Type B pancreatic cell (in vitro differentiated cells): Measurements from ENCODE around the gene GPHN. TPM values are rescaled to one million over a fixed set of nuclear protein-coding genes. Genes with fewer than 3 reads are reported as not detected.

ENCODE experiments used
- DNase-seq: peaks from one replicate; pipeline ENCODE4 v3.0.0; 2021; ENCODE audit warnings: mixed read lengths; ENCODE audit not compliant: unreplicated experiment; ENCODE audit errors: extremely low spot score
- H3K27ac Mint-ChIP-seq: 2 replicates; pipeline ENCODE4 v1.8.0; 2021; ENCODE audit warnings: mild to moderate bottlenecking, mixed read lengths
- H3K27me3 Mint-ChIP-seq: 2 replicates; pipeline ENCODE4 v1.8.0; 2021; ENCODE audit warnings: mixed read lengths
- H3K36me3 Mint-ChIP-seq: 2 replicates; pipeline ENCODE4 v1.8.0; 2021; ENCODE audit warnings: mixed read lengths
- H3K4me1 Mint-ChIP-seq: one replicate; pipeline ENCODE4 v1.8.0; 2021; ENCODE audit warnings: mixed read lengths; ENCODE audit not compliant: unreplicated experiment
- H3K4me3 Mint-ChIP-seq: 2 replicates; pipeline ENCODE4 v1.8.0; 2021; ENCODE audit warnings: mild to moderate bottlenecking, mixed read lengths
- H3K9me3 Mint-ChIP-seq: 2 replicates; pipeline ENCODE4 v1.8.0; 2021; ENCODE audit warnings: mixed read lengths
- CTCF ChIP-seq: fragments of 200-600 bp; sonication (generic); conservative IDR thresholded peaks from 2 replicates; pipeline ENCODE4 v1.5.0; 2021; ENCODE audit warnings: antibody characterized with exemption, mild to moderate bottlenecking
- total RNA-seq: library from RNA; stranded (reverse); gene quantifications from 2 replicates; pipeline ENCODE4 v1.2.1, GENCODE V29; 2021; ENCODE audit warnings: low replicate concordance

Gene GPHN
- total RNA-seq, 1 donor from 2014 or later: 38.9 TPM

- Mint-ChIP-seq H3K4me3 (no peak overlapping the region), H3K27ac (no peak overlapping the region), H3K27me3 (no peaks in the 10 kb centered on the region), H3K36me3 (no peaks in the 10 kb centered on the region), H3K4me1 (no peaks in the 10 kb centered on the region), H3K9me3 (no peaks in the 10 kb centered on the region)
- no peak for DNase-seq
- no peak for TF ChIP-seq CTCF
These were observed 650.6 kb downstream of the GPHN start for GRCh38 chr14:67158566-67158965.

- no peak for TF ChIP-seq CTCF
- Mint-ChIP-seq H3K9me3 (no peaks in the 10 kb centered on the region), H3K36me3 (no peaks in the 10 kb centered on the region), H3K27me3 (no peaks in the 10 kb centered on the region), H3K4me3 (no peak overlapping the region), H3K4me1 (no peaks in the 10 kb centered on the region), H3K27ac (no peak overlapping the region)
- DNase-seq: no peak
These were observed 654.4 kb downstream of the GPHN start for GRCh38 chr14:67162385-67162784.

GRCh38 chr14:67166450-67166853 is 658.5 kb downstream of the GPHN start:
- Mint-ChIP-seq H3K4me1 (no peaks in the 10 kb centered on the region), H3K9me3 (no peaks in the 10 kb centered on the region), H3K27me3 (no peaks in the 10 kb centered on the region), H3K36me3 (peaks cover 7% of the 10 kb centered on the region), H3K4me3 (no peak overlapping the region), H3K27ac (no peak overlapping the region)
- peak; percentile 94 for TF ChIP-seq CTCF
- DNase-seq: no peak

- Mint-ChIP-seq H3K4me3 (no peak overlapping the region), H3K9me3 (no peaks in the 10 kb centered on the region), H3K4me1 (no peaks in the 10 kb centered on the region), H3K27me3 (no peaks in the 10 kb centered on the region), H3K36me3 (peaks cover 15% of the 10 kb centered on the region), H3K27ac (no peak overlapping the region)
- TF ChIP-seq CTCF: no peak
- no peak for DNase-seq
These were observed 659.6 kb downstream of the GPHN start for GRCh38 chr14:67167420-67168109.

- no peaks in the 10 kb centered on the region for H3K4me1 Mint-ChIP-seq
- H3K4me3 Mint-ChIP-seq: no peak overlapping the region
- H3K27me3 Mint-ChIP-seq: no peaks in the 10 kb centered on the region
- peaks cover 19% of the 10 kb centered on the region for H3K36me3 Mint-ChIP-seq
- TF ChIP-seq CTCF: no peak
- H3K27ac Mint-ChIP-seq: no peak overlapping the region
- H3K9me3 Mint-ChIP-seq: no peaks in the 10 kb centered on the region
- DNase-seq: no peak
These were observed 660.1 kb downstream of the GPHN start for GRCh38 chr14:67168110-67168441.

GRCh38 chr14:67170660-67171059 is 662.7 kb downstream of the GPHN start:
- Mint-ChIP-seq H3K36me3 (peaks cover 25% of the 10 kb centered on the region), H3K4me3 (no peak overlapping the region), H3K27ac (no peak overlapping the region), H3K9me3 (peaks cover 1% of the 10 kb centered on the region), H3K27me3 (no peaks in the 10 kb centered on the region), H3K4me1 (no peaks in the 10 kb centered on the region)
- no peak for TF ChIP-seq CTCF
- no peak for DNase-seq
